GM10248 (cell line): ENCODE results near the gene GAS5.

Source experiments
- CTCF ChIA-PET: fragments of 300-600 bp; sonication (Branson Sonifier 250); formaldehyde crosslinking; extraction: SDS; loops from one replicate; lab custom pipeline; 2021; ENCODE audit warnings: antibody characterized with exemption; lab: Yijun Ruan, JAX
- POLR2A ChIA-PET: fragments of 350-650 bp; sonication (Branson Sonifier 250); formaldehyde crosslinking; extraction: SDS; loops from one replicate; lab custom pipeline; 2020; ENCODE audit warnings: antibody characterized with exemption; lab: Yijun Ruan, JAX
- DNase-seq: peaks from one replicate; pipeline ENCODE4 v3.0.0; 2012; ENCODE audit errors: extremely low spot score
- TF ChIP-seq, protein P1 (sequence below): IDR thresholded peaks from 2 replicates; pipeline ENCODE4 v1.5.1; 2012; ENCODE audit warnings: mild to moderate bottlenecking, low read depth; ENCODE audit errors: extremely low read depth, missing control alignments, control extremely low read depth

Gene GAS5

DNA sequence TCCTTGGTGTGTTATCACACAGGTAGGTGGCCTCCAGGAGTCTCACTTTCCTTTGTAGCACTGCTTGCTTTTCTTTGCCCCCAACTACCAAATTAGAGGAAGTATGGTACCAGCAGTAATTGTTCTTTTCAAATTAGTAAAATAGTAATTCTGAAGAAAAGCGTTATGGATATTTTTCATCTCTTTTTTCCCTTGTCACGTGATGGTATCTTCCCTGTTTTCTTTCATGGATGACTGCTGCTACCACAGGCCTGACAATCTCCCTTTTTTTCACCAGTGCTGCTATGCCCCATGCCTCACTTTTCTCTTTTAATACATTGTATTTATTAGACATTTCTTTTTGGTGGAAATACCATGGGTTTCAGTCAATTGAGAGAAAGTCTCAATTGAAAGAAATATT, 3.7 kb upstream of the GAS5 start:
- POLR2A ChIA-PET, result interaction anchor here (2.5 kb wide), 1 partner anchor 11 kb away, joined by 7 read pairs; no protein-coding TSS in a partner anchor

DNA sequence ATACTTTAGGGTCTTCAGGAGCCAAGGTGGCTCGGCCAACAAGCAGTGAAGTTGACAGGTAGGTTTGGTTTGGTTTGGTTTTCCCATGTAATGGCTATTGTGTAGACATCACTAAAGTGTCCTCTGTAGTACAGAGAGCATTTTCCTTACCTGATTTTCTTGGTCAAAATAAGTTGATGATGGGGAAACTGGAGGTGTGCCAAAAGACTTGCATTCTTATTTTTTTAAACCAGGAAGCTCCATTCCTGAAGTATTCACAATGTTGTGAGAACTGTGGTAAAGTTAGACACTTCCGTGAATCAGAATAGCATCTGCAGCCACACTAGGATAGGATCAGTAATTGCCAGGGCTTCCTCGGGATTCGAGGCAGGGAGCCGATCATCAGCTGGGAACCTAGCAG, 3.3 kb upstream of the GAS5 start:
- POLR2A ChIA-PET, result interaction anchor here (2.5 kb wide), 1 partner anchor 10 kb away, joined by 7 read pairs; no protein-coding TSS in a partner anchor
- DNase-seq, result no peak
- CTCF ChIA-PET, result interaction anchor here (0.9 kb wide), 1 partner anchor 31 kb away, joined by 3 read pairs; no protein-coding TSS in a partner anchor
- TF ChIP-seq, protein P1, sequence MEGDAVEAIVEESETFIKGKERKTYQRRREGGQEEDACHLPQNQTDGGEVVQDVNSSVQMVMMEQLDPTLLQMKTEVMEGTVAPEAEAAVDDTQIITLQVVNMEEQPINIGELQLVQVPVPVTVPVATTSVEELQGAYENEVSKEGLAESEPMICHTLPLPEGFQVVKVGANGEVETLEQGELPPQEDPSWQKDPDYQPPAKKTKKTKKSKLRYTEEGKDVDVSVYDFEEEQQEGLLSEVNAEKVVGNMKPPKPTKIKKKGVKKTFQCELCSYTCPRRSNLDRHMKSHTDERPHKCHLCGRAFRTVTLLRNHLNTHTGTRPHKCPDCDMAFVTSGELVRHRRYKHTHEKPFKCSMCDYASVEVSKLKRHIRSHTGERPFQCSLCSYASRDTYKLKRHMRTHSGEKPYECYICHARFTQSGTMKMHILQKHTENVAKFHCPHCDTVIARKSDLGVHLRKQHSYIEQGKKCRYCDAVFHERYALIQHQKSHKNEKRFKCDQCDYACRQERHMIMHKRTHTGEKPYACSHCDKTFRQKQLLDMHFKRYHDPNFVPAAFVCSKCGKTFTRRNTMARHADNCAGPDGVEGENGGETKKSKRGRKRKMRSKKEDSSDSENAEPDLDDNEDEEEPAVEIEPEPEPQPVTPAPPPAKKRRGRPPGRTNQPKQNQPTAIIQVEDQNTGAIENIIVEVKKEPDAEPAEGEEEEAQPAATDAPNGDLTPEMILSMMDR, result no peak

More for the DNA sequence above, 3.7 kb upstream of the GAS5 start:
- CTCF ChIA-PET, result no interaction called here
- DNase-seq, result no peak
- TF ChIP-seq, protein P1, result no peak

DNA sequence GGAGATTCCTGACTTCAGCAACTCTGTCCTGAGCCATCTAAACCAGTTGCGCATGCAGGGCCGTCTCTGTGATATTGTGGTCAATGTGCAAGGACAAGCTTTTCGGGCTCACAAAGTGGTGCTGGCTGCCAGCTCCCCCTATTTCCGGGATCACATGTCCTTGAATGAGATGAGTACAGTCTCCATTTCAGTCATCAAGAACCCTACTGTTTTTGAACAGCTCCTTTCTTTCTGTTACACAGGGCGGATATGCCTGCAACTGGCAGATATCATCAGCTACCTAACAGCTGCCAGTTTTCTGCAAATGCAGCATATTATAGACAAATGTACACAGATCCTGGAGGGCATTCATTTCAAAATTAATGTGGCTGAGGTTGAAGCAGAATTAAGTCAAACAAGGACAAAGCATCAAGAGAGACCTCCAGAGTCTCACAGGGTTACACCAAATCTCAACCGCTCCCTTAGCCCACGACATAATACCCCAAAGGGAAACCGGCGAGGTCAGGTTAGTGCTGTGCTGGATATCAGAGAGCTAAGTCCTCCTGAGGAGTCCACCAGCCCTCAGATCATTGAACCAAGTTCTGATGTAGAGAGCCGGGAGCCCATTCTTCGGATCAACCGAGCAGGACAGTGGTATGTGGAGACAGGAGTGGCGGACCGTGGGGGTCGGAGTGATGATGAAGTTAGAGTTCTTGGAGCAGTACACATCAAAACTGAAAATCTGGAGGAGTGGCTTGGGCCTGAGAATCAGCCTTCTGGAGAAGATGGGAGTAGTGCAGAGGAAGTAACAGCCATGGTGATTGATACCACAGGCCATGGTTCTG, 2.7 kb upstream of the GAS5 start:
- ChIA-PET CTCF (interaction anchor here (0.9 to 1.7 kb wide), 7 partner anchors 10 to 1125 kb away, joined by 3 to 6 read pairs (median 3); no protein-coding TSS in a partner anchor), POLR2A (interaction anchor here (1.5 to 2.5 kb wide), 2 partner anchors 10 to 156 kb away, joined by 4 to 7 read pairs; partner anchors contain the start of gene KLHL20)
- DNase-seq, result peak; percentile 32
- TF ChIP-seq, protein P1, result no peak

DNA sequence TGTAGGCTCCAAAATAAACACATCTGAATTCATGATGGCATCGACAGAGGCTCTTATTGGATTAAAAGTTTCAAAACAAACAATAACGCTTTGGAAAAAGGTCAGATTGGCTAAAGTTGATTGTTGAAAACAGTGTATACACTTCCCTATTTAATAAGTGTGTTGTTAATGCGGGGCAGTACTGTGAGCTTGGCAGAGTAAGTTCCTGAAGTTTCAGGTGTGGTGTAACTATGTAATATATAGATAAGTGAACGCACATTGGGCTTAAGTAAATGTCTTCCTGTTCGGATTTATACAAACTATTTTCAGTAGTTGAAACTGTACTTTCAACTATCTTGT, 1.2 kb upstream of the GAS5 start:
- POLR2A ChIA-PET, result interaction anchor here (1.0 to 2.5 kb wide), 5 partner anchors 8 to 392 kb away, joined by 3 to 11 read pairs (median 4); partner anchors contain the start of genes KLHL20 and PRDX6
- CTCF ChIA-PET, result interaction anchor here (1.3 to 1.7 kb wide), 4 partner anchors 8 to 1127 kb away, joined by 3 to 6 read pairs (median 5); no protein-coding TSS in a partner anchor
- no peak for DNase-seq
- TF ChIP-seq, protein P1, result no peak

DNA sequence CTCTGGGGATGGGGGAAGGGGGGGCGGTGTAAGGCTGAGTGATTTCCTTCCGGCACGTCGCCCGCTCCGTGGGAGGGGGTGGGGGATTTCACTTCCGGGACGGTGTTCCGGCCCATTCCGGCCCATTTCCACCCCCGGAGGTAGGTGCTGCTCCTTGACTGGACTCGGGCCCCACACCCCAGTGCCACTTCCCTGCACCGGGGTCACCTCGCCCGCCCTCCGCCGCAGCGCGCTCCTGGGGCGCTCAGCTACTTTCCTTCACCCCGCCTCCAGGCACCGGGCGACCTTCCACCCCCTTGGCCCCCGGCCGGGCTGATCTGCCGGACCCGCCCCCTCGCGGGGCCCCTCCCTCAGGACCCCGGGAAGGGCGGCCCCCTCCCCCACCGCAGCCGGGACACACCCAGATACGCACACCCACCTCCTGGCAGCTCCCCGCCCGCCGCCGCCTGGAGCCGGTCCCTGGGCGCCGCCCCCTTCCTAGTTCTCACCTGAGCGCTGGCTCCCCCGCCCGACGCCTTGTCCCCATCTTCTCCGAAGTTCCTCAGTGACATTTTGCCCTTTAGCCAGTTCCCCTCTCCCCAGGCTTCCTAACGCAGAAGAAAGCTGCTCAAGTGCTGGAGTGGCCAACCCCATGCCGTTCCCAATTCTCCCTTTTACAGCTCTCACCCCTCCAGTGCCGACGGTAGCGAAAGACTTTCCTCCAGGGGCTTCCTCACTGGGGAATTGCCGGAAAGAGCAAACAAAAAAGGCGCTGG, 654 bp upstream of the GAS5 start, which contains the start of gene ZBTB37:
TSS of gene ZBTB37 (plus strand) at position 115 of the 755 bp plus-strand sequence. CDS start 1,846 bp downstream, outside the sequence.
- CTCF ChIA-PET, result interaction anchor here (0.8 to 1.6 kb wide), 5 partner anchors 8 to 1127 kb away, joined by 3 to 6 read pairs (median 5); no protein-coding TSS in a partner anchor
- TF ChIP-seq, protein P1, result no peak
- peak; percentile 90 for DNase-seq
- POLR2A ChIA-PET, result interaction anchor here (0.7 to 1.9 kb wide), 12 partner anchors 8 to 1131 kb away, joined by 3 to 11 read pairs (median 4); partner anchors contain the start of genes PRDX6 and RC3H1
